Panc1 (cell line): ENCODE data around the gene ARHGEF2. TPM values are rescaled to one million over a fixed set of nuclear protein-coding genes. Genes with fewer than 3 reads are reported as not detected.

Experiments used
- ATAC-seq: fragments of 200-7000 bp; cut with Tn5 transposase; 2 replicates; pipeline ENCODE4 v1.9.1; 2020; ENCODE audit warnings: mild to moderate bottlenecking, moderate library complexity
- BruUV-seq: library from RNA; stranded (reverse); fragments of 400-500 nt; replicated peaks from 2 replicates; lab custom pipeline; 2021; lab: Mats Ljungman, UMichigan
- CTCF ChIA-PET: fragments of 300-600 bp; sonication (Branson Sonifier 250); formaldehyde crosslinking; loops from one replicate; lab custom pipeline; 2022; ENCODE audit warnings: antibody characterized with exemption; lab: Charles Lee
- POLR2A ChIA-PET: fragments of 300-600 bp; sonication (Branson Sonifier 250); formaldehyde crosslinking; loops from one replicate; lab custom pipeline; 2022; ENCODE audit warnings: antibody characterized with exemption; lab: Charles Lee
- DNase-seq: peaks from one replicate; pipeline ENCODE4 v3.0.0-alpha.2; 2010; ENCODE audit warnings: low read depth, low spot score
- H3K27ac ChIP-seq: 2 replicates; pipeline ENCODE4 v1.5.1; 2011; ENCODE audit warnings: mild to moderate bottlenecking, low read length, inconsistent platforms
- H3K27me3 ChIP-seq: fragments of 200-500 bp; sonication (Bioruptor generic); 2 replicates; pipeline ENCODE4 v1.6.0; 2014; ENCODE audit warnings: low read length, inconsistent platforms; ENCODE audit not compliant: control insufficient read depth, insufficient read depth
- H3K36me3 ChIP-seq: fragments of 200-500 bp; sonication (Bioruptor generic); 2 replicates; pipeline ENCODE4 v1.5.1; 2014; ENCODE audit warnings: inconsistent platforms, mild to moderate bottlenecking, low read length, moderate library complexity; ENCODE audit not compliant: control insufficient read depth, insufficient read depth
- H3K4me1 ChIP-seq: 2 replicates; pipeline ENCODE4 v1.5.1; 2011; ENCODE audit warnings: inconsistent platforms, mild to moderate bottlenecking, low read length, moderate library complexity; ENCODE audit not compliant: control insufficient read depth, insufficient read depth
- H3K4me3 ChIP-seq, 2 experiments: 2 replicates each; pipeline ENCODE4 v1.5.1; 2011 to 2012; ENCODE audit warnings: low read depth in 2 of 2, low read length in 2 of 2, mild to moderate bottlenecking in 2 of 2, inconsistent platforms in 1 of 2, moderate library complexity in 1 of 2
- H3K9me3 ChIP-seq: fragments of 200-500 bp; sonication (Bioruptor generic); 2 replicates; pipeline ENCODE4 v1.5.1; 2014; ENCODE audit warnings: low read depth, mild to moderate bottlenecking, inconsistent platforms, low read length, moderate library complexity; ENCODE audit not compliant: control insufficient read depth, insufficient read depth
- CTCF ChIP-seq: fragments of 450-650 bp; IDR thresholded peaks from 2 replicates; pipeline ENCODE4 v1.5.1; 2017; ENCODE audit warnings: mild to moderate bottlenecking
- POLR2AphosphoS5 ChIP-seq: IDR thresholded peaks from 2 replicates; pipeline ENCODE4 v1.6.1; 2012; ENCODE audit warnings: mild to moderate bottlenecking, low read depth, low read length, moderate library complexity
- REST ChIP-seq, 2 experiments: IDR thresholded peaks; 2 replicates each; pipeline ENCODE4 v1.6.1; 2011 to 2012; ENCODE audit warnings: low read depth in 2 of 2, control low read depth in 1 of 2, low read length in 1 of 2, mild to moderate bottlenecking in 1 of 2, moderate library complexity in 1 of 2; ENCODE audit not compliant: insufficient read depth in 1 of 2
- SIN3A ChIP-seq: IDR thresholded peaks from 2 replicates; pipeline ENCODE4 v1.6.1; 2012; ENCODE audit warnings: low read depth, mild to moderate bottlenecking, low read length, moderate library complexity, borderline replicate concordance; ENCODE audit not compliant: insufficient read depth
- TCF7L2 ChIP-seq: IDR thresholded peaks from 2 replicates; pipeline ENCODE4 v1.6.1; 2011; ENCODE audit warnings: mild to moderate bottlenecking, low read depth, low read length, inconsistent platforms
- in situ Hi-C: cut with HindIII; loops from 2 replicates; pipeline ENCODE4 v1.10.0; 2016; ENCODE audit warnings: low sequenced_read_pairs, low pct_unique_long_range_greater_than_20kb
- intact Hi-C: fragments of 100-400 bp; cut with micrococcal nuclease; formaldehyde crosslinking; loops from one replicate; pipeline ENCODE4 v1.10.0; 2022; ENCODE audit not compliant: unreplicated experiment
- total RNA-seq: library from RNA; stranded (reverse); gene quantifications from one replicate; pipeline ENCODE4 v1.2.1, GENCODE V29; 2021; ENCODE audit not compliant: unreplicated experiment

Gene ARHGEF2
- total RNA-seq, 1 experiment from 2014 or later = 87.0 TPM

- Histone ChIP-seq H3K9me3 (no peaks in the 10 kb centered on the region), H3K27ac (peak overlapping the region; percentile 13; the same call in 1 of the 2 replicates), H3K4me1 (peaks cover 52% of the 10 kb centered on the region), H3K27me3 (no peaks in the 10 kb centered on the region), H3K4me3 (no peak overlapping the region), H3K36me3 (no peaks in the 10 kb centered on the region; the same call in none of the 2 replicates)
- POLR2A ChIA-PET = no interaction called here
- TF ChIP-seq SIN3A (no peak), POLR2AphosphoS5 (no peak), TCF7L2 (no peak), CTCF (no peak)
- ATAC-seq (0 out of 2 replicates have a peak, but pooled peaks have one; percentile 7), DNase-seq (no peak)
- in situ Hi-C loops (no loop called here), intact Hi-C loops (no loop called here)
- BruUV-seq = no TSS peak
- CTCF ChIA-PET = no interaction called here
These were observed 9.0 kb downstream of the ARHGEF2 start for GRCh38 chr1:155969377-155969791.

- Histone ChIP-seq H3K27ac (no peak overlapping the region), H3K4me3 (no peak overlapping the region), H3K4me1 (peaks cover 48% of the 10 kb centered on the region), H3K36me3 (no peaks in the 10 kb centered on the region; the same call in none of the 2 replicates), H3K27me3 (no peaks in the 10 kb centered on the region), H3K9me3 (no peaks in the 10 kb centered on the region)
- no peak for TF ChIP-seq SIN3A
- TF ChIP-seq REST (IDR thresholded peaks at IDR 0.05; ENCODE audit: insufficient read depth in 1 of 2, low read depth in 2 of 2, low read length in 1 of 2) = no peak
- no peak for TF ChIP-seq POLR2AphosphoS5
- TF ChIP-seq CTCF = no peak
- TF ChIP-seq TCF7L2 = no peak
- DNase-seq (no peak), ATAC-seq (no peak)
- in situ Hi-C loops = no loop called here
- ChIA-PET CTCF (no interaction called here), POLR2A (no interaction called here)
- intact Hi-C loops = no loop called here
- no TSS peak for BruUV-seq
These were observed 9.7 kb downstream of the ARHGEF2 start for GRCh38 chr1:155968670-155969069.
